Endodermal cell (in vitro differentiated cells): Measurements from ENCODE around the gene PDK2. TPM values are rescaled to one million over a fixed set of nuclear protein-coding genes. Genes with fewer than 3 reads are reported as not detected.
"Not testable (repeated sequence)": the region's sequence is repeated elsewhere in the genome, so short reads cannot be mapped to it uniquely, and the experiment has no call there.

ENCODE experiments used
- DNase-seq: peaks from one replicate; pipeline ENCODE4 v3.0.0-alpha.2; 2017
- H3K27ac ChIP-seq: 2 replicates; pipeline ENCODE4 v1.5.1; 2013; ENCODE audit warnings: mild to moderate bottlenecking, low read depth, low read length, moderate library complexity
- H3K27me3 ChIP-seq: 2 replicates; pipeline ENCODE4 v1.6.1; 2013; ENCODE audit warnings: mild to moderate bottlenecking, low read length, moderate library complexity; ENCODE audit not compliant: insufficient read depth, control insufficient read depth, poor library complexity, severe bottlenecking
- H3K36me3 ChIP-seq: 2 replicates; pipeline ENCODE4 v1.7.0; 2013; ENCODE audit warnings: mild to moderate bottlenecking, low read length, moderate library complexity; ENCODE audit not compliant: control insufficient read depth, insufficient read depth
- H3K4me1 ChIP-seq: one replicate; pipeline ENCODE4 v1.7.0; 2013; ENCODE audit warnings: low read length; ENCODE audit not compliant: control insufficient read depth, insufficient read depth
- H3K4me3 ChIP-seq: 2 replicates; pipeline ENCODE4 v1.5.1; 2013; ENCODE audit warnings: mild to moderate bottlenecking, low read length, moderate library complexity
- H3K9ac ChIP-seq: 2 replicates; pipeline ENCODE4 v1.6.1; 2013; ENCODE audit warnings: mild to moderate bottlenecking, low read length, moderate library complexity; ENCODE audit not compliant: poor library complexity, severe bottlenecking; ENCODE audit errors: extremely low read depth
- H3K9me3 ChIP-seq: 2 replicates; pipeline ENCODE4 v1.6.1; 2013; ENCODE audit warnings: mild to moderate bottlenecking, low read length, moderate library complexity; ENCODE audit not compliant: control insufficient read depth
- H3K27ac Mint-ChIP-seq: 2 replicates; pipeline ENCODE4 v1.8.0; 2020; ENCODE audit warnings: mixed read lengths
- H3K27me3 Mint-ChIP-seq: 2 replicates; pipeline ENCODE4 v1.8.0; 2021; ENCODE audit warnings: mild to moderate bottlenecking, mixed read lengths; ENCODE audit not compliant: insufficient read depth
- H3K36me3 Mint-ChIP-seq: 2 replicates; pipeline ENCODE4 v1.8.0; 2020; ENCODE audit warnings: low read depth, mixed read lengths
- H3K4me1 Mint-ChIP-seq: 2 replicates; pipeline ENCODE4 v1.8.0; 2020; ENCODE audit warnings: mixed read lengths
- H3K4me3 Mint-ChIP-seq: 2 replicates; pipeline ENCODE4 v1.8.0; 2020; ENCODE audit warnings: mild to moderate bottlenecking, moderate library complexity, mixed read lengths
- H3K9me3 Mint-ChIP-seq: 2 replicates; pipeline ENCODE4 v1.8.0; 2020; ENCODE audit warnings: mild to moderate bottlenecking, mixed read lengths
- CTCF ChIP-seq: fragments of 200-600 bp; sonication (generic); conservative IDR thresholded peaks from 2 replicates; pipeline ENCODE4 v1.5.0; 2021; ENCODE audit warnings: antibody characterized with exemption, mild to moderate bottlenecking
- WGBS, 2 experiments: methylation state at CpG; one replicate each; pipeline versions ENCODE4 v1.1.5 to v1.1.7; 2013; ENCODE audit warnings: missing lambda C conversion rate in 2 of 2, mixed read lengths in 1 of 2; ENCODE audit not compliant: insufficient coverage in 1 of 2, insufficient read length in 1 of 2; 5-methylcytosine and 5-hydroxymethylcytosine counted together
- total RNA-seq, 2 donors: library from RNA; stranded (reverse); fragmentation: NEBNext Ultra II Directional in 1 of 2; extraction: Animal tissue kit (Norgen Biotek cat#: 25700) in 1 of 2; gene quantifications; 2 replicates in 1 of 2; 3 replicates in 1 of 2; pipeline ENCODE4 v1.2.1, GENCODE V29; 2021

Gene PDK2
- total RNA-seq, 2 donors from 2014 or later = 23.0 to 24.2 TPM

- Mint-ChIP-seq H3K27ac (no peak overlapping the region), H3K27me3 (peaks cover 57% of the 10 kb centered on the region), H3K36me3 (no peaks in the 10 kb centered on the region), H3K4me3 (no peak overlapping the region), H3K4me1 (peaks cover 20% of the 10 kb centered on the region), H3K9me3 (no peaks in the 10 kb centered on the region)
- Histone ChIP-seq H3K9ac (no peak overlapping the region), H3K4me1 (no peaks in the 10 kb centered on the region), H3K9me3 (no peaks in the 10 kb centered on the region), H3K27me3 (peaks cover 31% of the 10 kb centered on the region), H3K27ac (no peak overlapping the region), H3K36me3 (no peaks in the 10 kb centered on the region), H3K4me3 (no peak overlapping the region)
- no peak for TF ChIP-seq CTCF
- 64 to 74% methylated on average over 2 to 5 of the region's 5 CpGs for WGBS, 2 experiments
- peak; percentile 44 for DNase-seq
Observed at GRCh38 chr17:50059759-50060273, 35.3 kb upstream of the PDK2 start.

GRCh38 chr17:50060951-50061712, 34.0 kb upstream of the PDK2 start:
- Histone ChIP-seq H3K36me3 (no peaks in the 10 kb centered on the region), H3K4me1 (peaks cover 3% of the 10 kb centered on the region), H3K27ac (no peak overlapping the region), H3K4me3 (no peak overlapping the region), H3K9me3 (no peaks in the 10 kb centered on the region), H3K9ac (no peak overlapping the region), H3K27me3 (peaks cover 31% of the 10 kb centered on the region)
- no peak overlapping the region for H3K27ac Mint-ChIP-seq
- H3K27me3 Mint-ChIP-seq = peaks cover 61% of the 10 kb centered on the region
- WGBS, 2 experiments = 94 to 100% methylated on average over 3 to 9 of the region's 9 CpGs
- no peak for TF ChIP-seq CTCF
- peak; percentile 47 for DNase-seq
- no peak overlapping the region for H3K4me3 Mint-ChIP-seq
- peaks cover 22% of the 10 kb centered on the region for H3K4me1 Mint-ChIP-seq
- no peaks in the 10 kb centered on the region for H3K9me3 Mint-ChIP-seq
- H3K36me3 Mint-ChIP-seq = no peaks in the 10 kb centered on the region

- H3K4me3 ChIP-seq, H3K9ac ChIP-seq: not testable (repeated sequence)
Observed at GRCh38 chr17:50061713-50062045, 33.5 kb upstream of the PDK2 start.

More at GRCh38 chr17:50061713-50062045, 33.5 kb upstream of the PDK2 start:
- peaks cover 19% of the 10 kb centered on the region for H3K4me1 Mint-ChIP-seq
- WGBS, 2 experiments = 86 to 96% methylated on average over 1 to 10 of the region's 10 CpGs
- H3K36me3 ChIP-seq, H3K9me3 Mint-ChIP-seq, H3K4me1 ChIP-seq, H3K9me3 ChIP-seq, DNase-seq, H3K27ac ChIP-seq, H3K4me3 Mint-ChIP-seq, H3K36me3 Mint-ChIP-seq, H3K27ac Mint-ChIP-seq: not testable (repeated sequence)
- H3K27me3 Mint-ChIP-seq = peaks cover 61% of the 10 kb centered on the region
- peaks cover 33% of the 10 kb centered on the region for H3K27me3 ChIP-seq
